OCI-LY7 (cell line): ENCODE measurements around the gene AADACL4.

Source experiments
- EZH2phosphoT487 ChIP-seq: fragments of 200-600 bp; sonication (generic); IDR thresholded peaks from 2 replicates; pipeline ENCODE4 v1.6.1; 2018; ENCODE audit warnings: low read depth, borderline replicate concordance, mild to moderate bottlenecking, mixed run types, antibody characterized with exemption, low read length, moderate library complexity, mixed read lengths
- TF ChIP-seq, protein P1 (sequence below): fragments of 200-600 bp; sonication (generic); conservative IDR thresholded peaks from 2 replicates; pipeline ENCODE4 v1.5.1; 2014; ENCODE audit warnings: mild to moderate bottlenecking, antibody characterized with exemption, low read length, moderate library complexity, mixed read lengths

DNA sequence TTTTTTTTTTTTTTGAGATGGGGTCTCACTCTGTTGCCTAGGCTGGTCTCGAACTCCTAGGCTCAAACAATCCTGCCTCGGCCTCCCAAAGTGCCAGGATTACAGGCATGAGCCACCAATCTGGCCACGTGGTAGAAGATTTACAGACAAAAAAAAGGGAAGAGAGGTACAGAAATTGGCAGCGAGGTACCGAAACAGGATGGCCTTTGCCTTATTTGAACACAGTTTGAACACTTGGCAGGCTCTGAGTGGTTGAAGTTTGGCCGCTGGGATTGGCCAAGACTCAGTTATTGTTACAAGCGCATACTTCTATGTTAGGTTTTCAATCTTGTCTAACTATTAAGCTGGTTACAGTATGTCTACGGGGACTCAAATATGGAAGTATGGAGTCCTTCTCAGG is 6.2 kb upstream of the AADACL4 start:
- TF ChIP-seq, protein P1, sequence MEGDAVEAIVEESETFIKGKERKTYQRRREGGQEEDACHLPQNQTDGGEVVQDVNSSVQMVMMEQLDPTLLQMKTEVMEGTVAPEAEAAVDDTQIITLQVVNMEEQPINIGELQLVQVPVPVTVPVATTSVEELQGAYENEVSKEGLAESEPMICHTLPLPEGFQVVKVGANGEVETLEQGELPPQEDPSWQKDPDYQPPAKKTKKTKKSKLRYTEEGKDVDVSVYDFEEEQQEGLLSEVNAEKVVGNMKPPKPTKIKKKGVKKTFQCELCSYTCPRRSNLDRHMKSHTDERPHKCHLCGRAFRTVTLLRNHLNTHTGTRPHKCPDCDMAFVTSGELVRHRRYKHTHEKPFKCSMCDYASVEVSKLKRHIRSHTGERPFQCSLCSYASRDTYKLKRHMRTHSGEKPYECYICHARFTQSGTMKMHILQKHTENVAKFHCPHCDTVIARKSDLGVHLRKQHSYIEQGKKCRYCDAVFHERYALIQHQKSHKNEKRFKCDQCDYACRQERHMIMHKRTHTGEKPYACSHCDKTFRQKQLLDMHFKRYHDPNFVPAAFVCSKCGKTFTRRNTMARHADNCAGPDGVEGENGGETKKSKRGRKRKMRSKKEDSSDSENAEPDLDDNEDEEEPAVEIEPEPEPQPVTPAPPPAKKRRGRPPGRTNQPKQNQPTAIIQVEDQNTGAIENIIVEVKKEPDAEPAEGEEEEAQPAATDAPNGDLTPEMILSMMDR: no peak
- TF ChIP-seq EZH2phosphoT487: no peak
